ENCODE measurements around the gene MSL3B.
A peak's percentile ranks its signal among the peaks of the same experiment; 100 is the strongest.

The MSL3B gene

GRCh38 chr2:233832869-233833311, 35.3 kb downstream of the MSL3B start:
- DNase-seq = peak; percentile 61
- intact Hi-C loops (cut with DNase I) = no loop called here
- Histone ChIP-seq H3K9me3 (no peaks in the 10 kb centered on the region), H3K4me3 (no peak overlapping the region), H3K27ac (no peak overlapping the region), H3K36me3 (no peaks in the 10 kb centered on the region), H3K4me1 (no peaks in the 10 kb centered on the region), H3K27me3 (no peaks in the 10 kb centered on the region)
- no peak for TF ChIP-seq EP300 (IDR thresholded peaks at IDR 0.05)
- no peak for TF ChIP-seq POLR2A (IDR thresholded peaks at IDR 0.05)
- WGBS, 2 donors = 37 to 59% methylated on average over 7 of the region's 7 CpGs

- no peaks in the 10 kb centered on the region for H3K36me3 ChIP-seq
- no peak overlapping the region for H3K27ac ChIP-seq
- 77 to 82% methylated on average over 9 of the region's 9 CpGs for WGBS, 2 donors
- TF ChIP-seq POLR2A (IDR thresholded peaks at IDR 0.05) = no peak
- H3K9me3 ChIP-seq = no peaks in the 10 kb centered on the region
- intact Hi-C loops (cut with DNase I) = no loop called here
- no peak overlapping the region for H3K4me3 ChIP-seq
- peak; percentile 24 for DNase-seq
- no peaks in the 10 kb centered on the region for H3K27me3 ChIP-seq
- no peaks in the 10 kb centered on the region for H3K4me1 ChIP-seq
These were observed 35.8 kb downstream of the MSL3B start for GRCh38 chr2:233832414-233832813.

- H3K4me3 ChIP-seq = no peak overlapping the region
- no peaks in the 10 kb centered on the region for H3K9me3 ChIP-seq
- WGBS, 2 donors = 98% methylated on average over 6 of the region's 6 CpGs
- H3K36me3 ChIP-seq = no peaks in the 10 kb centered on the region
- intact Hi-C loops (cut with DNase I) = no loop called here
- TF ChIP-seq CTCF (IDR thresholded peaks at IDR 0.05) = no peak
- no peak for TF ChIP-seq POLR2AphosphoS5 (IDR thresholded peaks at IDR 0.05)
- no peak for TF ChIP-seq POLR2A (IDR thresholded peaks at IDR 0.05)
- no peak for TF ChIP-seq EP300 (IDR thresholded peaks at IDR 0.05)
- peak; percentile 14 for DNase-seq
- no peaks in the 10 kb centered on the region for H3K27me3 ChIP-seq
- no peaks in the 10 kb centered on the region for H3K4me1 ChIP-seq
- H3K27ac ChIP-seq = no peak overlapping the region
These were observed 36.3 kb downstream of the MSL3B start for GRCh38 chr2:233831861-233832260.

- no peaks in the 10 kb centered on the region for H3K27me3 ChIP-seq
- WGBS, 2 donors = 62 to 86% methylated on average over 14 of the region's 14 CpGs
- H3K4me1 ChIP-seq = no peaks in the 10 kb centered on the region
- intact Hi-C loops (cut with DNase I) = no loop called here
- no peak overlapping the region for H3K27ac ChIP-seq
- TF ChIP-seq POLR2AphosphoS5 (IDR thresholded peaks at IDR 0.05) = no peak
- no peak for TF ChIP-seq EP300 (IDR thresholded peaks at IDR 0.05)
- H3K9me3 ChIP-seq = no peaks in the 10 kb centered on the region
- no peaks in the 10 kb centered on the region for H3K36me3 ChIP-seq
- H3K4me3 ChIP-seq = no peak overlapping the region
- DNase-seq = peak; percentile 55
These were observed 37.0 kb downstream of the MSL3B start for GRCh38 chr2:233831011-233831721.

- no peaks in the 10 kb centered on the region for H3K36me3 ChIP-seq
- peak; percentile 47 for DNase-seq
- H3K4me3 ChIP-seq = no peak overlapping the region
- H3K27me3 ChIP-seq = no peaks in the 10 kb centered on the region
- WGBS, 2 donors = 91 to 94% methylated on average over 6 of the region's 6 CpGs
- no peaks in the 10 kb centered on the region for H3K4me1 ChIP-seq
- no peaks in the 10 kb centered on the region for H3K9me3 ChIP-seq
- TF ChIP-seq POLR2A (IDR thresholded peaks at IDR 0.05) = no peak
- no peak for TF ChIP-seq POLR2AphosphoS5 (IDR thresholded peaks at IDR 0.05)
- TF ChIP-seq CTCF (IDR thresholded peaks at IDR 0.05) = no peak
- no peak for TF ChIP-seq EP300 (IDR thresholded peaks at IDR 0.05)
- intact Hi-C loops (cut with DNase I) = no loop called here
- no peak overlapping the region for H3K27ac ChIP-seq
These were observed 37.9 kb downstream of the MSL3B start for GRCh38 chr2:233830111-233830802.

- H3K9me3 ChIP-seq = no peaks in the 10 kb centered on the region
- no peak overlapping the region for H3K27ac ChIP-seq
- peak; percentile 42 for DNase-seq
- H3K36me3 ChIP-seq = no peaks in the 10 kb centered on the region
- no peaks in the 10 kb centered on the region for H3K4me1 ChIP-seq
- intact Hi-C loops (cut with DNase I) = no loop called here
- no peak overlapping the region for H3K4me3 ChIP-seq
- whole genome bisulfite sequencing, 2 donors = 83 to 90% methylated on average over 15 of the region's 15 CpGs
- no peak for TF ChIP-seq POLR2AphosphoS5 (IDR thresholded peaks at IDR 0.05)
- no peak for TF ChIP-seq CTCF (IDR thresholded peaks at IDR 0.05)
- TF ChIP-seq EP300 (IDR thresholded peaks at IDR 0.05) = no peak
- TF ChIP-seq POLR2A (IDR thresholded peaks at IDR 0.05) = no peak
- H3K27me3 ChIP-seq = no peaks in the 10 kb centered on the region
These were observed 38.7 kb downstream of the MSL3B start for GRCh38 chr2:233829193-233830110.
